ENCODE results near the gene COIL.

GRCh38 chr17:56919717-56920116 lies 41.1 kb downstream of the COIL start:
- TF ChIP-seq CTCF (IDR thresholded peaks at IDR 0.05) (no peak), POLR2A (IDR thresholded peaks at IDR 0.05) (no peak)

All from heart left ventricle (tissue), 13 donors.